B cell (primary cell): Measurements from ENCODE around the gene EPB41L4A. TPM values are rescaled to one million over a fixed set of nuclear protein-coding genes. Genes with fewer than 3 reads are reported as not detected.

ENCODE experiments used
- ATAC-seq: fragments of 200-7000 bp; cut with Tn5 transposase; one replicate; pipeline ENCODE4 v1.10.0; 2021; ENCODE audit warnings: low read depth, mild to moderate bottlenecking, moderate number of reproducible peaks, moderate library complexity
- CTCF ChIA-PET: fragments of 350-600 bp; sonication (Branson Sonifier 250); formaldehyde crosslinking; loops from one replicate; lab custom pipeline; 2021; ENCODE audit warnings: antibody characterized with exemption, inconsistent platforms; lab: Charles Lee
- POLR2A ChIA-PET: fragments of 350-600 bp; sonication (Branson Sonifier 250); formaldehyde crosslinking; loops from one replicate; lab custom pipeline; 2021; ENCODE audit warnings: antibody characterized with exemption; lab: Charles Lee
- DNase-seq: peaks from one replicate; pipeline ENCODE4 v3.0.0; 2013
- H2AFZ ChIP-seq: 2 replicates; pipeline ENCODE4 v1.6.1; 2012; ENCODE audit warnings: mild to moderate bottlenecking, low read depth, low read length; ENCODE audit not compliant: insufficient read depth, poor library complexity, severe bottlenecking
- H3K27ac ChIP-seq, 2 donors: 1 replicate in 1 of 2; 2 replicates in 1 of 2; pipeline ENCODE4 v1.5.1; 2012 to 2013; ENCODE audit warnings: low read length in 2 of 2, mild to moderate bottlenecking in 2 of 2, moderate library complexity in 1 of 2
- H3K27me3 ChIP-seq, 4 experiments: fragments of 200-600 bp in 1 of 4; sonication (generic) in 1 of 4; replicated peaks in 1 of 4; 1 replicate in 2 of 4; 2 replicates in 2 of 4; pipeline versions ENCODE4 v1.6.1 to v1.7.0; 2013 to 2016; ENCODE audit warnings: low read length in 3 of 4, mild to moderate bottlenecking in 2 of 4, mixed read lengths in 1 of 4, moderate library complexity in 1 of 4; ENCODE audit not compliant: insufficient read depth in 4 of 4, control insufficient read depth in 3 of 4; ENCODE audit errors: control extremely low read depth in 1 of 4
- H3K36me3 ChIP-seq, 2 experiments: replicated peaks in 1 of 2; 1 replicate in 1 of 2; 2 replicates in 1 of 2; pipeline versions ENCODE4 v1.6.1 to v1.7.1; 2013; ENCODE audit warnings: low read length in 1 of 2; ENCODE audit not compliant: insufficient read depth in 2 of 2, control insufficient read depth in 1 of 2; ENCODE audit errors: control extremely low read depth in 1 of 2, extremely low read depth in 1 of 2
- H3K4me1 ChIP-seq, 2 donors: fragments of 200-600 bp in 1 of 2; sonication (generic) in 1 of 2; 1 replicate in 1 of 2; 2 replicates in 1 of 2; pipeline versions ENCODE4 v1.5.1 to v1.6.1; 2013 to 2017; ENCODE audit warnings: low read length in 2 of 2; ENCODE audit not compliant: control insufficient read depth in 2 of 2, insufficient read depth in 2 of 2
- H3K4me2 ChIP-seq: replicated peaks from 2 replicates; pipeline ENCODE3; 2012; ENCODE audit warnings: mild to moderate bottlenecking, low read depth, low read length; ENCODE audit not compliant: poor library complexity, severe bottlenecking
- H3K4me3 ChIP-seq, 5 experiments: fragments of 200-600 bp in 1 of 5; sonication (generic) in 1 of 5; 1 replicate in 3 of 5; 2 replicates in 2 of 5; pipeline versions ENCODE4 v1.5.1 to v1.7.0; 2011 to 2016; ENCODE audit warnings: low read length in 4 of 5, mild to moderate bottlenecking in 4 of 5, low read depth in 2 of 5, control low read depth in 1 of 5, moderate library complexity in 1 of 5; ENCODE audit not compliant: insufficient read depth in 1 of 5; ENCODE audit errors: control extremely low read depth in 1 of 5, extremely low read depth in 1 of 5
- H3K79me2 ChIP-seq: fragments of 200-600 bp; sonication (generic); one replicate; pipeline ENCODE4 v1.6.0; 2016; ENCODE audit warnings: low read length; ENCODE audit not compliant: control insufficient read depth, insufficient read depth
- H3K9ac ChIP-seq: fragments of 200-600 bp; sonication (generic); 2 replicates; pipeline ENCODE4 v1.6.1; 2017; ENCODE audit warnings: mild to moderate bottlenecking, low read length, moderate library complexity
- H3K9me3 ChIP-seq, 3 donors: one replicate each; pipeline versions ENCODE4 v1.6.1 to v1.7.1; 2013; ENCODE audit warnings: low read length in 2 of 3; ENCODE audit not compliant: control insufficient read depth in 2 of 3, insufficient read depth in 1 of 3; ENCODE audit errors: control extremely low read depth in 1 of 3
- H4K20me1 ChIP-seq: 2 replicates; pipeline ENCODE4 v1.6.0; 2012; ENCODE audit warnings: mild to moderate bottlenecking, low read length; ENCODE audit not compliant: insufficient read depth, control insufficient read depth, poor library complexity, severe bottlenecking
- H3K27ac Mint-ChIP-seq: one replicate; pipeline ENCODE4 v1.8.0; 2021; ENCODE audit warnings: mixed read lengths
- H3K27me3 Mint-ChIP-seq: one replicate; pipeline ENCODE4 v1.8.0; 2021; ENCODE audit warnings: mixed read lengths
- H3K4me1 Mint-ChIP-seq: one replicate; pipeline ENCODE4 v1.8.0; 2021; ENCODE audit warnings: mixed read lengths
- H3K4me3 Mint-ChIP-seq: one replicate; pipeline ENCODE4 v1.8.0; 2021; ENCODE audit warnings: mixed read lengths
- H3K9me3 Mint-ChIP-seq: one replicate; pipeline ENCODE4 v1.8.0; 2022; ENCODE audit warnings: mixed read lengths; ENCODE audit not compliant: insufficient read depth
- CTCF ChIP-seq: fragments of 200-600 bp; IDR thresholded peaks from one replicate; pipeline ENCODE4 v1.8.0; 2022; ENCODE audit warnings: antibody characterized with exemption, mild to moderate bottlenecking
- EZH2 ChIP-seq: IDR thresholded peaks from 2 replicates; pipeline ENCODE4 v1.6.1; 2012; ENCODE audit warnings: borderline replicate concordance, low read depth, mild to moderate bottlenecking, moderate library complexity, low read length; ENCODE audit not compliant: insufficient read depth, poor library complexity, severe bottlenecking
- WGBS: methylation state at CpG from one replicate; pipeline ENCODE4 v1.1.5; 2013; ENCODE audit warnings: missing lambda C conversion rate; ENCODE audit not compliant: insufficient coverage; 5-methylcytosine and 5-hydroxymethylcytosine counted together
- intact Hi-C: fragments of 100-400 bp; cut with micrococcal nuclease; formaldehyde crosslinking; loops from one replicate; pipeline ENCODE4 v1.10.0; 2022
- polyA plus RNA-seq: library from polyadenylated mRNA; depleted of rRNA; stranded (reverse); fragments of >200 nt; gene quantifications from 2 replicates; pipeline ENCODE4 v1.2.3, GENCODE V29; 2012
- total RNA-seq, 2 donors: library from RNA; stranded (reverse); fragments of 120-200 nt in 1 of 2; gene quantifications; 1 replicate in 1 of 2; 2 replicates in 1 of 2; pipeline versions ENCODE4 v1.2.3 to v1.2.4, GENCODE V29; 2013 to 2022

Gene EPB41L4A
- total and polyA plus RNA-seq, 2 donors (not counting 1 experiment from before 2014, with no cell fraction given): 1.8 to 12.9 TPM

- Mint-ChIP-seq H3K27ac (no peak overlapping the region), H3K27me3 (peaks cover 7% of the 10 kb centered on the region), H3K9me3 (no peaks in the 10 kb centered on the region), H3K4me3 (no peak overlapping the region), H3K4me1 (no peaks in the 10 kb centered on the region)
- Histone ChIP-seq H3K9me3 (peaks cover 0 to 1% (median 0%) of the 10 kb centered on the region in 3 donors), H3K79me2 (no peaks in the 10 kb centered on the region), H3K9ac (no peak overlapping the region), H3K27me3 (no peaks in the 10 kb centered on the region), H3K36me3 (no peaks in the 10 kb centered on the region), H3K4me2 (no peak overlapping the region), H3K4me3 (no peak overlapping the region), H3K27ac (no peak overlapping the region), H4K20me1 (no peaks in the 10 kb centered on the region), H2AFZ (no peak overlapping the region), H3K4me1 (no peaks in the 10 kb centered on the region)
- DNase-seq: no peak
- TF ChIP-seq EZH2: no peak
- no peak for TF ChIP-seq CTCF
- no peak for ATAC-seq
- intact Hi-C loops: no loop called here
- CTCF ChIA-PET: no interaction called here
- no CpG with 5 or more reads among the region's 4 CpGs for WGBS
- POLR2A ChIA-PET: no interaction called here
Measured at GRCh38 chr5:112264151-112264550, 154.9 kb downstream of the EPB41L4A start.

- Histone ChIP-seq H3K9me3 (no peaks in the 10 kb centered on the region), H3K4me3 (no peak overlapping the region), H3K4me2 (no peak overlapping the region), H3K27ac (no peak overlapping the region), H3K79me2 (no peaks in the 10 kb centered on the region), H4K20me1 (no peaks in the 10 kb centered on the region), H3K36me3 (no peaks in the 10 kb centered on the region), H3K27me3 (no peaks in the 10 kb centered on the region), H2AFZ (no peak overlapping the region), H3K9ac (no peak overlapping the region), H3K4me1 (no peaks in the 10 kb centered on the region)
- H3K27ac Mint-ChIP-seq: no peak overlapping the region
- DNase-seq (no peak), ATAC-seq (no peak)
- intact Hi-C loops: no loop called here
- no peaks in the 10 kb centered on the region for H3K4me1 Mint-ChIP-seq
- WGBS: 100% methylated on average over 1 of the region's 1 CpG
- ChIA-PET POLR2A (no interaction called here), CTCF (no interaction called here)
- H3K27me3 Mint-ChIP-seq: peaks cover 7% of the 10 kb centered on the region
- H3K9me3 Mint-ChIP-seq: no peaks in the 10 kb centered on the region
- TF ChIP-seq CTCF: no peak
- TF ChIP-seq EZH2: no peak
- H3K4me3 Mint-ChIP-seq: no peak overlapping the region
Measured at GRCh38 chr5:112263469-112263868, 155.6 kb downstream of the EPB41L4A start.
